CD4-positive, alpha-beta T cell treated with Interleukin-17A for 4 hours (primary cell): ENCODE results near the gene PLEKHA7.
"Not testable (repeated sequence)": the region's sequence is repeated elsewhere in the genome, so short reads cannot be mapped to it uniquely, and the experiment has no call there.

ENCODE experiments used
- DNase-seq: peaks from one replicate; pipeline ENCODE4 v3.0.0-alpha.2; 2020; ENCODE audit warnings: mixed read lengths

The PLEKHA7 gene

GRCh38 chr11:17014321-17014832 is at the start of gene PLEKHA7:
Gene PLEKHA7 (minus strand): TSS chr11:17014414. CDS start chr11:17014401, 13 bp downstream.
- DNase-seq = peak; percentile 39

- peak; percentile 46 for DNase-seq
Observed at GRCh38 chr11:17063171-17064002, 49.2 kb upstream of the PLEKHA7 start.

GRCh38 chr11:17051146-17051545 is 36.9 kb upstream of the PLEKHA7 start:
- DNase-seq = not testable (repeated sequence)

- not testable (repeated sequence) for DNase-seq
Observed at GRCh38 chr11:17048491-17048890, 34.3 kb upstream of the PLEKHA7 start.

- no peak for DNase-seq
Observed at GRCh38 chr11:17046690-17047089, 32.5 kb upstream of the PLEKHA7 start.

- no peak for DNase-seq
Observed at GRCh38 chr11:17036666-17037658, 22.7 kb upstream of the PLEKHA7 start.

- not testable (repeated sequence) for DNase-seq
Observed at GRCh38 chr11:17034027-17034426, 19.8 kb upstream of the PLEKHA7 start.

GRCh38 chr11:17026487-17027082 is 12.4 kb upstream of the PLEKHA7 start:
- DNase-seq = no peak

- DNase-seq = no peak
Observed at GRCh38 chr11:17024924-17025323, 10.7 kb upstream of the PLEKHA7 start.

- DNase-seq = no peak
Observed at GRCh38 chr11:17021511-17021910, 7.3 kb upstream of the PLEKHA7 start.

GRCh38 chr11:17020831-17021230 is 6.6 kb upstream of the PLEKHA7 start:
- DNase-seq = no peak

GRCh38 chr11:17019232-17019631 is 5.0 kb upstream of the PLEKHA7 start:
- DNase-seq = no peak

- DNase-seq = no peak
Observed at GRCh38 chr11:17015627-17016126, 1.5 kb upstream of the PLEKHA7 start.

- peak; percentile 43 for DNase-seq
Observed at GRCh38 chr11:17014833-17015626, 816 bp upstream of the PLEKHA7 start.

- DNase-seq = peak; percentile 53
Observed at GRCh38 chr11:17013548-17014320, 480 bp downstream of the PLEKHA7 start.

GRCh38 chr11:17012712-17013547 is 1.3 kb downstream of the PLEKHA7 start:
- DNase-seq = no peak

- no peak for DNase-seq
Observed at GRCh38 chr11:17012179-17012578, 2.0 kb downstream of the PLEKHA7 start.

GRCh38 chr11:17010851-17011420 is 3.3 kb downstream of the PLEKHA7 start:
- DNase-seq = no peak

- no peak for DNase-seq
Observed at GRCh38 chr11:17008099-17008498, 6.1 kb downstream of the PLEKHA7 start.

- DNase-seq = no peak
Observed at GRCh38 chr11:17005646-17006045, 8.6 kb downstream of the PLEKHA7 start.
